NCI-H187 treated with DMSO at 0.1 percent for 48 hours (cell line): ENCODE measurements around the gene DNAL1.

Source experiments
- DNase-seq: peaks from one replicate; lab custom pipeline; 2025; lab: John Stamatoyannopoulos, UW

Gene DNAL1

DNA sequence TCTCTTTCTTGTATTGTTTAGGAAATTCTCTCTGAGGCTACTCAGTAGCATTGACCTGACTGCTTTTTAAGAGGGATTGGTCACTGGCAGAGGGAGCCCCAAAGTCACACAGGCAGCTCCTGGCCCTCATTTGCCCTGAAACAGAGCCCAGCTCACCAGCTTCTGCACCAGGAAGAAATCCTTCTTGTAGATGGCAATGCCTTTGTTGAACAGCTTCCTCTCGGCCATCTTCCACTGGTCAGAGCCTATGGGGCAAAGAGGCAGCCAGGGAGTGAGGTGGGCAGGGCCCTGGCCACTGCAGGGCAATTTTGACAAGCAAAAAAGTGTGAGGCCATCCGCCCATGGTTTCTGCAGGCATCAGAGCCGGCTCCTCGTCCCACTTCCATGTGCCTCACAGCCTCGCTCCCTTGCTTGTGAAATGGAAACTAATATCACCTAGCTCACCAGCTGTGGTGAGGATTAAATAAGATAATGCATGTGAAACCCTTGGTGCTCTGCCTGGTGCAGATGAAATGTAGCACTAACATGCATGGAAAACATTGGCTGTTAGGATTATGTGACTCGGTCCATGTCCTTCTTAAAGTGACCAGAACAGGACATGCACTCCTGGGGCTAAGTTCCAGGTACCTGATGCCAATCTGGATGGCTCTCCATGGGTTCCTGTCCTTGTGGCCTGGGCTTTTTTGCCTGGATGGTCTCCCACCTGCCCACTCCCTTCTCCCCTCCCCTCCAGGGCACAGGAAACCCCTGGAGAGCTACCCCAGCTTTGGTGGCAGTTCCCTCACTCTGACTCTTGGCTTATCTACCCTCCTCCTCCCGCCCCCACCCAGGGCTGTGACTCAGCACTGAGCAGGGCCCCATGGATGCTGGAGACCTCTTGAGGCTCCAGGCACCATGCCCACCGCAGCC, 80.6 kb downstream of the DNAL1 start:
- no peak for DNase-seq

DNA sequence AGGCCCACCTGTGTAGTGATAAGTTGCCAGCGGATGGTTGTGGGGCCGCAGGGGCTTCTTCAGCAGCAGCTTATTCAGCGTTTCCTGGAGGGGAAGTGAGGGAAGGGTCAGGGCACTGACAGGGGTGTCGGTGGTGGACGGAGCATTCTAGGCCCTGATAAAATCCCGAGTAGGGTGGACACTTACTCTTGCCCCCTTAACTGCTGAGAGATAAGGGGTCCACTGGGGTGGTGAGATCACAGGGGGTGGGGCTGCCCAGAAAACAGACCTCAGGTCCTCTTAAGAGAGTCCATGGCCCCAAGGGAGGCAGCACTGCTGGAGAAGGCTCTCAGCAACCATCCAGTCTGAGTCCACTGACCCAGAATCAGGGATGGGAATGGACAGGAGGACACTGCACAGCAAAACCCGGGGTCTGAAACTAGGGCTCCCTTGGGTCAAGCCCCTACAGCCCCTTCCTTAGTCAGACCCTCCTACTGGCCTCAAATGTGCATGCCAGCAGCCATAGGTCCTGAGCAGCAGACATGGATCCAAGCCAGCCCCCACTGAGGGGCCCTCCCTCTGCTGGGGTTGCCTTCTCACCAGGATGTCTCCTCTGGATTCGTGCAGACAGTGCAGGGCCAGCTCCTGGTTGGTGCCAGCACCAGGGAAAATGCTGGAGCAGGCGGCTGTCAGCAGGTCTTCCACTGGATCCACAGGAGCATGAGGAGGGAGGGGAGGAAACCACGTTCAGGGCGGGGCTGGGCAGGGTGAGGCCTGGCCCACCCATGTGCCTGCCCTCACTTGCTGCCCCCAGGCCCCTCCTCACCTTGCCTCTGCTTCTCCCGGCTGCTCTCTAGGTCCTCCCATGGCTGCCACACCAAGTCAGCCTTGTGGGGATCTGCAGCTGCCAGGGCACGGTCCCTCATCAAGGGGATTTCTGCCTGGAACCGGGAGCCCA, 81.5 kb downstream of the DNAL1 start:
- no peak for DNase-seq

- no peak for DNase-seq
These were observed 82.4 kb downstream of the DNAL1 start for GRCh38 chr14:73727166-73727565.

DNA sequence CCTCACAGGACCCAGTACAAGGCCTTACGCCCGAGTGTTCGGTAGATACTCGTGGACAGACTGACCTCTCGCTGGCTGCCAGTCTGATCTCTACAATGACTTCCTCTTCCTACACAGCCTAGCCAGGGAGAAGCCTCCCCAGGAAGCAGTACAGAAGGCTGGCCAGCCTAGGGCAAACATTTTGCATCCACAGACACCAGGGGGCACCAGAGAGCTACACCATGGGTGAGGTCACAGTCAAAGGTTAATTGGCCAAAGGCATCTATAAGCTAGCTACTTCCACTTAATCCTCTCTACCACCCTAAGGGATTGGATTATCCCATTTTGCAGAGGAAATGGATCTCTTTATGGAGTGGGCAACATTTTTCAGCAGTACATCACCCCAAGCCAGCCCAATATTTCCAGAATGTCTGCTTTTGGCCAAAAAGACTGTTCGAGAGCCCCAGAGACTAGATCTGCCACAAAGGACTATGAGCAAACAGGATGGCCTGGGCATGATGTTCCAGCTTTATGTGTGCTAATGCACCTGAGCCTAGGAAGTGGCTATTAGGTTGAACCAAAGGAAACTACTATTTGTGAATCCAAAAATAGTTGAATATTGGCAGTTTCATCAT, 84.0 kb downstream of the DNAL1 start:
- no peak for DNase-seq

DNA sequence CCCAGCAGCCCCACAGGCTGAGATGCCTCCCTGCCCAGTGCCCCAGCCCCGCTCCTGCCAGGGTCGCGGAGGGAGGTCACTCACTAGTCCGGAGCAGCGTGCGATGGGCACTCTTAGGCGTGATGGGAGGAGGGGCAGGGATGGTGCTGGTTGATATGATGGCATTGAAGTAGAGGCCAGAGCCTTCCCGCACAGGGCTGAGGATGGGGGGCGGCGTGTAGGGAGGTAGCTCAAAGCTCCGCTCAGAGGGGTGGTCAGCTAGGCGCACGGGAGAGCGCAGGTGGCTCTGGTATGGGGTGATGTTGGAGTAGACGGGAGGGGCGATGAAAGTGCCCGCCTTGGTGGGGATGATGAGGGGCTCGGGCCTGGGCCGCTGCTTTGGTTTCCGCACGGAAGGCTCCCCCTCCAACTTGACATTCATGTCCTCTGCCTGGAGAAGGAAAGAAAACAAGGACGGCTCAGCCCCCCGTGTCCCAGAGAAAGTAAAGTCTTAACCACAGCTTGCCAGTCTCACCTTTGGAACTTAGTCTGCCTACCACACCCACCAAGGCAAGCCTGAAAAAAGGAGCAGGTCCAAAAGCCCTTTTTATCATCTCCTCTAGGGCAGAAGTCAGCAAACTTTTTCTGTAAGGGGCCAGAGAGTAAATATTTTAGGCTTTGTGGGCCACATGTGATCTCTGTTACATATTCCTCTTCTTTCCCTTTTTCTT, 84.9 kb downstream of the DNAL1 start:
- no peak for DNase-seq

DNA sequence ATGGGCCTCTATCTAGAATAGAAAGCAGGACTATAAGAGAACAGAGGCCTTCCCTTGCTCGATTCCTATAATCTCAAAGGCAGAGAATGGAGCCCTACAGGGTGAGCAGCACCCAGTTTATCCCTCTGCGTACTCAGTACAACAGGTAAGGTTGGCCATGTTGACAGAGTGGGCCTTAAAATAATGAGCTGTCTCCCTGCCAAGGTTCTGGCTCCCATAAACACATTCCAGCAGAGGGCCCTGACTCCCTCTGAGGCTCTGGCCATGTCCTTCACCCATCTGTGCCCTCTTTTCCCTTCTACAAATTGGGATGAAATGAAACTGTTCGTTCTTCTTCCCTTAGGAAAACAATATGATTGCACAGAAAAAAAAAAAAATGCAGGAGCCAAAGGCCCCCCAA, 86.3 kb downstream of the DNAL1 start:
- DNase-seq, result no peak

DNA sequence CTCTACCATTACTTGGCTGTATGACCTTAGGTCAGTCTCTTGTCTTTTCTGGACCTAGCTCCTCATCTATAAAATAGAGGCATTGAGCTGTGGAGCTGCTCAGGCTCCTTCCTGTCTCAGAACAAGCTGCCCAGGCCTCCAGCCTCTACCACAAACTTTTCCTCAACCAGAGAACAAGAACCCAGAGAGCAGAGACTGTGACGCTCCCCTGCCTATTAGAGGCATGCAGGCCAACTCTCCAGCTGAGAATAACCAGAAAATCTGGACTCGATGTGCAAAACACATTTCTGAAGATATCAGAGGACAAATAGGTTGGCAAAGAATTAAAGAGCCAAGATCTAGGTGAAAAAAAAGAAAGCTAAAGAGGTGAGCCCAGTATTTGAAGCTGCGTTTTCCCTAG, 87.2 kb downstream of the DNAL1 start:
- no peak for DNase-seq

DNA sequence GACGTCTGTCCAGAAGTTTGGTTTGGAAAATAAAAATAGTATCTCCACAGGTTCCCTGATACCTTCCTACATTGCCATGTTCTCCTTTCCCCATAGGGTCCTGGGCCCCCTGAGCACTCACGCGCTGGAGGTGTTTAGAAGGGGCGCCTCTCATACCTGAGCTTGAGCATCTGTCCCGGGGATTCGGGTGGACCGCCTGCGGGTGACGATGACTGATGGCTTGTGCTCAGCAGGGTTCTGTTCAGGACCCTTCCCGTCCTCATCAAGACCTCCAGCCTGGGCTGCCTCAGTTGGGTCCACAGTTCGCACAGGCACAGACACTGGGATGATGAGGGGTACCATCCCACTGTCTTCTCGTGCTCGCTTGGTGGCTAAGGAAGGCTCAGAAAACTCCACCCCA, 92.1 kb downstream of the DNAL1 start:
- DNase-seq, result no peak

DNA sequence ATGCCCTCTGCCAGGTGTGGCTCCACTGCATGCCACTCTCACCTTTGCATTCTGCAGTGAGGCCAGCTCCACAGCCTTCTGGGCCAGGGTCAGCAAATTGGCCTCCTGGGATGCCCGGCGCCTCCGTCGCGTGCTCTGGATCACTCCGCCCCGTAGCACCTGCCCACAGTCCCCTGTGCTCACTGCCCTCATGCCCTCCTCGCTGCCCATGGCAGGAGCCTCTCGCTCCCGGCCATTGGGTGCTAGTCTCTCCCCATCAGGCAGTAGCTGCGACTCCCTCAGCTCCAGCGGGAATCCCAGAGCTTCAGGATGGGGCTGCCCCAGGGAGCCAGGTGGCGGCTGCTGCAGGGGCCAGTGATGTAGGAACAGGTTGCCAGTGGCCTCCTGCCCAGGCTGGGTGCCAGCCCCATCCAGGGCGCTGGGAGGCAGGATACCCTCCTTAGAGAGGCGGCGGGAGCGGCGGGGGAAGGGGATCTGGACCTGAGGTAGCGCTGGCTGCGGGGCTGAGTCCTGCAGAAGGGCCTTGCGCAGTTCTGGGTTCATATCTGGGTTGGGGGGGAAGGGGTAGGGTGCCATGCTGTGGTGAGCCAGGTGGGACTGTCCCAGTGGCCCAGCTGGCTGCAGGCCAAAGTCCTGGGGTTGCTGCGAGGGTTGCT, 93.9 kb downstream of the DNAL1 start:
- DNase-seq, result no peak

DNA sequence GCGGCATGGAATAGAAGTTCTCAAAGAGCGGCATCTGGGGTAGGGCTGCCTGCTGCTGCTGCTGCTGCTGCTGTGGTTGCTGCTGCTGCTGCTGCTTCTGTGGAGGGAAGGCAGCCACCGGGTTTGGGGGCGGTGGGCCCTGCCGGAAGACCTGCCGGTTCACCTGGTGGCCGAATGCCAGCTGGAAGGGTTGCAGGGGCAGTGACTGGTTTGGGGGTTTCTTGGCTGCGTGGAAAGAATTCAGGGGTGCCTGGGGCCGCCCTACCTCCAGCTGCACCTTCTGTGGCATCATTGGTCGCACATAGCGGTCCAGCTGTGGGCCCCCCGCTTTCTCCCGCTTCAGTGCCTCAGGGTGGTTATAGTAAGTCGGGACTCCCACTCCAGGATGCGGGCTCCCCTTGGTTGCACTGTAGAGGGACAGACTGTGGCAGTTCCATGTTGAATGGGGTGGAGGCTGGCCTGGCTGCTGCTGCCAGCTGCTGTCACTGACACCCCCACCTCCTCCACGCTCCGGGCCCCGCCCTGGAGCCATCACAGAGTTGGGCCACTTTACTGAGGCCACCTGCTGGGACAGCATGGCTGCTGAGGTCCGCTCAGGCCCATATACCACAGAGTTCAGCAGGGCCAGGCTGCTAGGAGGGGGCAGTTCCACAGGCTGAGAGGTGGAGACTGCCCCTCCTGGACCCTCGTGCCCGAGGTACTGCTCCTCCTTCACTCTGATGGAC, 94.5 kb downstream of the DNAL1 start:
- no peak for DNase-seq

DNA sequence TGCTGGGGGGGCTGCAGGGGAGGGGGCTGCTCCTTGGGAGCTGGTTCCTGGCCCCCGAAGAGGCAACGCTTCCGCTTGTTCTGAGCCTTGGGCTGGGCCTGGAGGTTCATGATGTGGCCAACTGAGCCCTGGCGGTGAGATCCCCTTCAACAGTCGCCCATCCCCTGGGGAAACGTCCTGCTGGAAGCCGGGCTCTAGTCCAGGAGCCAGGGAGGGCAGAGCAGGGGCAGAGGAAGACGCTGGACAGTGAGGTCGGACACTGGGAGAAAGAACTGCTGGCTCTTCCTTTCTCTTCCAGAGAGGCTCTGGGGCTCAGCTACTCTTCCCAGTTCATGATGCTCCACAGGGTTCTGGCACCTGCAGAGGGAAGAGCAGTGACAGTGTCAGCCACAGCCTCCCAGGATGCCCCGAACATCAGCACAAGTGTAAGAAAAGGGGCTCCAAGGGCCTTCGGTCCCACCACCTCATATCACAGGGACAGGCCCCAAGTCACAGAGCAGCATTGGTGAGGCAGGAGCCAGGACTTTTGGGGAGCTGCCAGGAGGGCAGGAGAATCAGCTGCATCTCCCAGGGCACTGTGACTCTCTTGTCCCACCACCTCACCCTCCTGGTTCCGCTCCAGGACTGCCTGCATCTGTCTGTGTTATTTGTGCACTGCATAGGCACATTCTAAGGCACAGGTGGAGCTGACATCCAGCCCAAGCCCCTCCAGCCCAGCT, 95.3 kb downstream of the DNAL1 start:
- DNase-seq, result no peak

- DNase-seq, result no peak
These were observed 96.0 kb downstream of the DNAL1 start for GRCh38 chr14:73740618-73741326.

GRCh38 chr14:73741386-73741875, 96.6 kb downstream of the DNAL1 start:
- DNase-seq, result no peak

GRCh38 chr14:73741876-73742519, 97.2 kb downstream of the DNAL1 start:
- DNase-seq, result no peak

DNA sequence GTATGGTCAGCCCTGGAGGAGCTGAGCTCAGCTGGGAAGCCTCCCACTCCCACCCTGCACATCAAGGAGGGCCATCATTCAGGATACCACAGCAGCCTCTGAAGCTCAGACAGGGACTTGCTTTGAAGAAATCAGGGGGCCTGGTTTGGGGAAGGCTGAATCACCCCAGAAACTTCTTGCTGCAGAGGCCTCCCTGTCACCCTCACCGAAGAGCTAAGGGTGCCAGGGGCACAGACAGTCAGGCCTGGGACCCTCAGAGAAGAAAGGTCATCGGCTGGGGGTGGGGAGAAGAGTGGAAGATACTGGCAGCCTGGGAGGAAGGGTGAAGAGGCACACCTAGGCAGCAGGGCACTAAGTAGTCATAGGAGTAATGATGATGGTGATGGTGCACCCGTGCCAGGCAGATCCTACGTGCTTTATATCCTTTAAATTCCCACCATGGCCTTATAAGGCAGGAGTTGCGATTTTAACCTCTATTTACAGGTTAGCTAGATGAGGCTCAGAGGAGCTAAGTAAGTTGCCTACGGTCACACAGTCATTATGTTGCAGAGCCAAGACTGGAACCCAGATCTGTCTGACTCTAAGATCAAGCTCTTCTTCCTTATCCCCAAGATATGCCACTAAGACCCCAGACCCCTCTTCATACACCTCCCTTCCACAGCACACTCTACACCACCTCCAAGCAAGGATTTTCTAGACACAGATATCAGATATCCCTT, 97.9 kb downstream of the DNAL1 start:
- DNase-seq, result no peak

- DNase-seq, result no peak
These were observed 98.7 kb downstream of the DNAL1 start for GRCh38 chr14:73743431-73743931.

DNA sequence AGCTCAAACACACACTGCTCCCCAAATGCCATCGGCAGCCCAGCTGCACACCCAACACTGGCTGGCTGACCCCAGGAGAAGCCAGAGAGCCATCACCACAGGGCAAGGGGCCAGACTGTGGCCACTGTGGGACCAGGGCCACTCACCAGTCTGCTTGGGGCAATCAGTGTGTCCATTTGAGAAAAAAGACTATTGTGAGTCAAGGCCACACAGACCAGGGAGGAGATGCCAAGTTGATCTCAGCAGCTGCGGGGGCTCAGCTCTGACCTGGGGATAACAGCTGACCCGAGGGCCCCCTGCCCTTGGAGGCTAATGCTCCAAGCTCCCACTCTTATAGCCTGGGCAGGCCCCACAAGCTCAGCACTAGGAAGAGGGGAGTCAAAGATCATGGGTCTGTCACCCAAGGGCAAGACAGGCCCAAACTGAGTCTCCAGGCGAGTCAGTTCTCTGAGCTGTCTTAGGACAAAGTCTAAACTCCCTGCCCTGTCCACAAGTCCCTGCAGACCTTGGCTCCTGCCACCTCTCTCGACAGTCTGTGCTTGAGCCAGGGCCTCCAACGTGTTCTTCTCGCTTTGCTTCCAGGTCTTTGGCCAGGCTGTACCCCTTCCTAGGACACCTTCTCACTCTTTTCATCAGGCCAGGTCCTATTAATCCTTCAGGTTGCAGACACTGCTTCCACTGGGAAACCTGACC, 99.5 kb downstream of the DNAL1 start:
- no peak for DNase-seq
